Natural killer cell (primary cell): ENCODE data around the gene AURKAIP1. TPM values are rescaled to one million over a fixed set of nuclear protein-coding genes. Genes with fewer than 3 reads are reported as not detected.

ENCODE experiments used
- ATAC-seq, 3 donors: fragments of 150-1000 bp in 2 of 3; fragments of 200-7000 bp in 1 of 3; cut with Tn5 transposase; 1 replicate in 1 of 3; 2 replicates in 2 of 3; pipeline ENCODE4 v1.10.0; 2021; ENCODE audit warnings: mild to moderate bottlenecking in 2 of 3, moderate library complexity in 2 of 3
- DNase-seq, 2 donors: peaks; one replicate each; pipeline versions ENCODE4 v3.0.0 to v3.0.0-alpha.2; 2013 to 2021; ENCODE audit warnings: mixed read lengths in 1 of 2
- H3K27ac ChIP-seq: one replicate; pipeline ENCODE4 v1.5.1; 2013; ENCODE audit warnings: mild to moderate bottlenecking, low read length
- H3K27me3 ChIP-seq: one replicate; pipeline ENCODE4 v1.6.1; 2013; ENCODE audit warnings: low read length; ENCODE audit not compliant: control insufficient read depth, insufficient read depth
- H3K36me3 ChIP-seq: one replicate; pipeline ENCODE4 v1.6.1; 2013; ENCODE audit warnings: low read length; ENCODE audit not compliant: control insufficient read depth, insufficient read depth
- H3K4me1 ChIP-seq: one replicate; pipeline ENCODE4 v1.6.1; 2013; ENCODE audit warnings: low read length; ENCODE audit not compliant: control insufficient read depth, insufficient read depth
- H3K4me3 ChIP-seq: one replicate; pipeline ENCODE4 v1.5.1; 2013; ENCODE audit warnings: low read length
- H3K9me3 ChIP-seq: one replicate; pipeline ENCODE4 v1.6.1; 2013; ENCODE audit warnings: low read length; ENCODE audit not compliant: control insufficient read depth, insufficient read depth
- H3K27ac Mint-ChIP-seq, 2 donors: one replicate each; pipeline ENCODE4 v1.8.0; 2022; ENCODE audit warnings: mild to moderate bottlenecking in 2 of 2, mixed read lengths in 2 of 2, moderate library complexity in 1 of 2
- H3K27me3 Mint-ChIP-seq, 2 donors: one replicate each; pipeline ENCODE4 v1.8.0; 2022; ENCODE audit warnings: low read depth in 2 of 2, mixed read lengths in 2 of 2
- H3K36me3 Mint-ChIP-seq: one replicate; pipeline ENCODE4 v1.8.0; 2022; ENCODE audit warnings: mixed read lengths
- H3K4me1 Mint-ChIP-seq, 2 donors: one replicate each; pipeline ENCODE4 v1.8.0; 2022; ENCODE audit warnings: mixed read lengths in 2 of 2
- H3K4me3 Mint-ChIP-seq: one replicate; pipeline ENCODE4 v1.8.0; 2022; ENCODE audit warnings: mild to moderate bottlenecking, moderate library complexity, mixed read lengths
- H3K9me3 Mint-ChIP-seq, 2 donors: one replicate each; pipeline ENCODE4 v1.8.0; 2022; ENCODE audit warnings: mixed read lengths in 2 of 2
- WGBS: methylation state at CpG from one replicate; pipeline ENCODE4 v1.1.7; 2013; ENCODE audit warnings: missing lambda C conversion rate; ENCODE audit not compliant: insufficient coverage; 5-methylcytosine and 5-hydroxymethylcytosine counted together
- intact Hi-C: fragments of 100-400 bp; cut with micrococcal nuclease; formaldehyde crosslinking; loops from one replicate; pipeline ENCODE4 v1.14.2; 2022
- total RNA-seq, 4 donors: library from RNA; stranded (reverse); fragments of 120-200 nt in 1 of 4; gene quantifications; one replicate each; pipeline versions ENCODE4 v1.2.3 to v1.2.4, GENCODE V29; 2013 to 2022
- TF ChIP-seq, protein P1 (sequence below): fragments of 200-600 bp; IDR thresholded peaks from one replicate; pipeline ENCODE4 v1.8.0; 2022; ENCODE audit warnings: antibody characterized with exemption

Gene AURKAIP1
- total RNA-seq, 3 donors from 2014 or later (not counting 1 experiment from before 2014, with no cell fraction given), result 60.0 to 76.3 (median 64.6) TPM

DNA sequence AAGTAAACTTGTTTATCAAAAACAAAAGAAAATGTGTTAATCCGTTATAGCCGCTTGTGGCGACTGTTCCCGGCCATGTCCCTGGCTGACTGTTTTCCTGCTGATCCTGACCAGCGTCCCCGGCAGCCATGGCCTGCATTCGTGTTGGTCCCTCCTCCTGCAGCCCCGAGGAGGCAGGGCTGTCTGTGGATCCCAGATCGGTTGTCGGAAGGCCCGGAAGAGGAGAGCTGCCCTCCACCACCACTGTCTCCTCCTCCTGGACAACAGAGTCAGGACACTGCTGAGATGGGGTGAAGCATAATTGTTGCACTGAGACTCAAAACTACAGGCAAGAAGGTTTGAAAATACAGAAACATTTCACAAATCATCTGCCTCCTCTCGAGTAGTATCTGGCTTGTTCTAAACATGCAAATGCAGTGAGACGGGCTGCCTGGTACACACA is 13.0 kb downstream of the AURKAIP1 start:
- DNase-seq (no peak), ATAC-seq (no peak)
- no peak overlapping the region for H3K27ac ChIP-seq
- Mint-ChIP-seq H3K27me3 (peaks cover 12 to 17% of the 10 kb centered on the region in 2 donors), H3K4me1 (peaks cover 0 to 11% of the 10 kb centered on the region in 2 donors), H3K36me3 (no peaks in the 10 kb centered on the region), H3K9me3 (no peaks in the 10 kb centered on the region), H3K27ac (no peak overlapping the region), H3K4me3 (no peak overlapping the region)
- TF ChIP-seq, protein P1, sequence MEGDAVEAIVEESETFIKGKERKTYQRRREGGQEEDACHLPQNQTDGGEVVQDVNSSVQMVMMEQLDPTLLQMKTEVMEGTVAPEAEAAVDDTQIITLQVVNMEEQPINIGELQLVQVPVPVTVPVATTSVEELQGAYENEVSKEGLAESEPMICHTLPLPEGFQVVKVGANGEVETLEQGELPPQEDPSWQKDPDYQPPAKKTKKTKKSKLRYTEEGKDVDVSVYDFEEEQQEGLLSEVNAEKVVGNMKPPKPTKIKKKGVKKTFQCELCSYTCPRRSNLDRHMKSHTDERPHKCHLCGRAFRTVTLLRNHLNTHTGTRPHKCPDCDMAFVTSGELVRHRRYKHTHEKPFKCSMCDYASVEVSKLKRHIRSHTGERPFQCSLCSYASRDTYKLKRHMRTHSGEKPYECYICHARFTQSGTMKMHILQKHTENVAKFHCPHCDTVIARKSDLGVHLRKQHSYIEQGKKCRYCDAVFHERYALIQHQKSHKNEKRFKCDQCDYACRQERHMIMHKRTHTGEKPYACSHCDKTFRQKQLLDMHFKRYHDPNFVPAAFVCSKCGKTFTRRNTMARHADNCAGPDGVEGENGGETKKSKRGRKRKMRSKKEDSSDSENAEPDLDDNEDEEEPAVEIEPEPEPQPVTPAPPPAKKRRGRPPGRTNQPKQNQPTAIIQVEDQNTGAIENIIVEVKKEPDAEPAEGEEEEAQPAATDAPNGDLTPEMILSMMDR, result no peak
- H3K4me3 ChIP-seq, result no peak overlapping the region
- H3K27me3 ChIP-seq, result peaks cover 21% of the 10 kb centered on the region
- WGBS, result 29% methylated on average over 13 of the region's 13 CpGs
- intact Hi-C loops, result no loop called here
- no peaks in the 10 kb centered on the region for H3K36me3 ChIP-seq
- H3K4me1 ChIP-seq, result peaks cover 13% of the 10 kb centered on the region
- no peaks in the 10 kb centered on the region for H3K9me3 ChIP-seq

DNA sequence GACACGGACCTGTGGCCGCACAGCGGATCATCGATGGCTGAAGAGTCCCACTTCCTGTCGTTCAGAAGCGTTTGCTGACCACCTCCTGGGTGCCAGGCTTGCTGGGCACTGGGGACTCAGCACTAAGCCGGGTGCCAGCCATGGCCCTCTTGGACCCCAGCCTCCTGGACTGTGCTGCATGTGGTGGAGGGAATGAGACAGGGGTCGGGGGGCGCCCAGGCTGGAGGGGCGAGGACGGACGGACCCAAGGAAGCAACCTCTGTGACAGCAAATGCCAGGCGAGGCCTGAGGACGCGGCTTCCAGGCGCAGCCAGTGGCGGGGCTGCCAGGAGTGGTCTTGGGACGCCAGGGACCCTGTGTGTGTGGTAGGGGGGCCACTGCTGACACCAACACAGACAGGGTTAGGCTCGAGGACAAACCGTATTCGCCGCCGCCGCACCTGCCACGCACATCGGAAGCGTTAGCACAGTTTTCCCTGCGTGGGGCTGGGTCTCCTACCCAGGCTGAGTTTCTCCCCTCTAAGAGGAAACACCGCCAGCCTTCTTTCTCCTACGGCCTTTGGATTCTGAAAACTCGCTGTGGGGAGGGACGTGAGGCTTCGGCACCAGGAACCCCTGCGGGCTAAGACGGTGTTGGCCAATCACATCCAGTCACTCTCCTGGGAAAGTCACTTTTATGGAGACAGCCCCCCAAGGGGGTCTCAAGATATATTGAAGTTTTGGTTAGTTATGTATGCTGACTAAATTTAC is 13.6 kb downstream of the AURKAIP1 start:
- no peak for DNase-seq
- no peak overlapping the region for H3K4me3 ChIP-seq
- no peak overlapping the region for H3K27ac Mint-ChIP-seq
- H3K9me3 Mint-ChIP-seq, result no peaks in the 10 kb centered on the region
- TF ChIP-seq, protein P1, result no peak
- 78% methylated on average over 31 of the region's 35 CpGs for WGBS
- H3K4me3 Mint-ChIP-seq, result no peak overlapping the region
- no peaks in the 10 kb centered on the region for H3K36me3 Mint-ChIP-seq
- H3K36me3 ChIP-seq, result no peaks in the 10 kb centered on the region
- H3K27me3 ChIP-seq, result peaks cover 23% of the 10 kb centered on the region
- ATAC-seq, result no peak
- no peak overlapping the region for H3K27ac ChIP-seq
- peaks cover 13% of the 10 kb centered on the region for H3K4me1 ChIP-seq
- peaks cover 12 to 17% of the 10 kb centered on the region in 2 donors for H3K27me3 Mint-ChIP-seq
- intact Hi-C loops, result no loop called here
- peaks cover 0 to 11% of the 10 kb centered on the region in 2 donors for H3K4me1 Mint-ChIP-seq
- H3K9me3 ChIP-seq, result no peaks in the 10 kb centered on the region

DNA sequence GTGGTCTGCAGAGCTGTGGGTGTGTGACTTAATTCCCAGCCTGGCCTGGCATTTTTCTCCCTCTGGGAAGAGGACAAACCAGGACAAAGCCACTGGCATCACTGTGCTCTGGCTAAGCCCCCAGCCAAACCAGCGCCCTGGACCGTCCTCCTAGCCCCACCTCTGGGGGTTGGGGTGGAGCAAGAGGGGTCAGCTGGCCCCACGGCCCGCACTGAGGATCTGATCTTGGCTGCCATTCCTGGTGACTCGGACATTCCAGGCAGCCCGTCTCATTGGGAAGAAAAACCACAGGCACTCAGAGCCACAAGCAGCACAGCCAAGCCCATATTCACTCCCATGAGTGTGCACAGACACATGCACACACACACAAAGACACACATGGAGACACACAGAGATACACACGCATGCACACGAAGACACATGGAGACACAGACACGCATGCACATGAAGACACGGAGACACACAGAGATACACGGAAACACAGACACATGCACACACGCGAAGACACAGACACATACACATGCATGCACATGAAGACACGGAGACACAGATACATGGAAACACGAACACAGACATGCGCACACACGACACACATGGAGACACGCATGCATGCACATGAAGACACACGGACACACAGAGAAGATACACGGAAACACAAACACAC is 14.4 kb downstream of the AURKAIP1 start:
- Mint-ChIP-seq H3K9me3 (no peaks in the 10 kb centered on the region), H3K27ac (no peak overlapping the region), H3K4me1 (peaks cover 0 to 11% of the 10 kb centered on the region in 2 donors), H3K36me3 (no peaks in the 10 kb centered on the region), H3K27me3 (peaks cover 12 to 17% of the 10 kb centered on the region in 2 donors), H3K4me3 (no peak overlapping the region)
- peaks cover 23% of the 10 kb centered on the region for H3K27me3 ChIP-seq
- no peak overlapping the region for H3K4me3 ChIP-seq
- TF ChIP-seq, protein P1, result no peak
- H3K27ac ChIP-seq, result no peak overlapping the region
- intact Hi-C loops, result no loop called here
- ATAC-seq (no peak), DNase-seq (no peak)
- 83% methylated on average over 20 of the region's 20 CpGs for WGBS
- H3K4me1 ChIP-seq, result peaks cover 14% of the 10 kb centered on the region
- H3K9me3 ChIP-seq, result no peaks in the 10 kb centered on the region
- no peaks in the 10 kb centered on the region for H3K36me3 ChIP-seq
